CD14-positive monocyte (primary cell): ENCODE measurements around the gene ANKRD66. TPM values are rescaled to one million over a fixed set of nuclear protein-coding genes. Genes with fewer than 3 reads are reported as not detected.

Experiments used
- DNase-seq, 3 donors: peaks; one replicate each; pipeline ENCODE4 v3.0.0-alpha.2; 2011 to 2022
- H2AFZ ChIP-seq: 2 replicates; pipeline ENCODE4 v1.6.0; 2012; ENCODE audit warnings: mild to moderate bottlenecking, low read depth, low read length, inconsistent platforms; ENCODE audit not compliant: insufficient read depth, poor library complexity, severe bottlenecking
- H3K27ac ChIP-seq, 2 donors: 1 replicate in 1 of 2; 2 replicates in 1 of 2; pipeline ENCODE4 v1.5.1; 2012 to 2013; ENCODE audit warnings: low read length in 2 of 2, control low read depth in 1 of 2, inconsistent platforms in 1 of 2, low read depth in 1 of 2, mild to moderate bottlenecking in 1 of 2
- H3K27me3 ChIP-seq, 2 donors: one replicate each; pipeline versions ENCODE4 v1.6.0 to v1.6.1; 2011 to 2013; ENCODE audit warnings: low read length in 2 of 2; ENCODE audit not compliant: control insufficient read depth in 2 of 2, insufficient read depth in 2 of 2
- H3K36me3 ChIP-seq, 2 donors: replicated peaks in 1 of 2; 1 replicate in 1 of 2; 2 replicates in 1 of 2; pipeline versions ENCODE4 v1.5.1 to v1.6.1; 2012 to 2013; ENCODE audit warnings: low read length in 2 of 2, control low read depth in 1 of 2, inconsistent platforms in 1 of 2, mild to moderate bottlenecking in 1 of 2; ENCODE audit not compliant: insufficient read depth in 2 of 2, control insufficient read depth in 1 of 2
- H3K4me1 ChIP-seq, 2 donors: 1 replicate in 1 of 2; 2 replicates in 1 of 2; pipeline versions ENCODE4 v1.5.1 to v1.6.1; 2012 to 2013; ENCODE audit warnings: low read length in 2 of 2, control low read depth in 1 of 2, inconsistent platforms in 1 of 2, mild to moderate bottlenecking in 1 of 2, moderate library complexity in 1 of 2; ENCODE audit not compliant: insufficient read depth in 2 of 2, control insufficient read depth in 1 of 2
- H3K4me2 ChIP-seq: replicated peaks from 2 replicates; pipeline ENCODE3; 2012; ENCODE audit warnings: low read length, moderate library complexity, mild to moderate bottlenecking; ENCODE audit not compliant: poor library complexity, severe bottlenecking; ENCODE audit errors: extremely low read depth
- H3K4me3 ChIP-seq, 3 experiments: fragments of 200-600 bp in 1 of 3; sonication (generic) in 1 of 3; replicated peaks in 1 of 3; 1 replicate in 2 of 3; 2 replicates in 1 of 3; pipeline ENCODE4 v1.5.1; 2011 to 2013; ENCODE audit warnings: low read length in 3 of 3, mild to moderate bottlenecking in 3 of 3, control low read depth in 2 of 3, low read depth in 2 of 3, inconsistent platforms in 1 of 3, moderate library complexity in 1 of 3
- H3K79me2 ChIP-seq: 2 replicates; pipeline ENCODE4 v1.6.0; 2012; ENCODE audit warnings: mild to moderate bottlenecking, control low read depth, inconsistent platforms, low read length, moderate library complexity; ENCODE audit not compliant: insufficient read depth
- H3K9ac ChIP-seq: 2 replicates; pipeline ENCODE4 v1.6.0; 2017; ENCODE audit warnings: low read length, mild to moderate bottlenecking; ENCODE audit not compliant: insufficient read depth, poor library complexity, severe bottlenecking
- H3K9me3 ChIP-seq, 2 donors: replicated peaks in 1 of 2; 1 replicate in 1 of 2; 2 replicates in 1 of 2; pipeline versions ENCODE4 v1.5.1 to v1.6.1; 2012 to 2013; ENCODE audit warnings: low read length in 2 of 2, control low read depth in 1 of 2; ENCODE audit not compliant: control insufficient read depth in 1 of 2, insufficient read depth in 1 of 2
- H4K20me1 ChIP-seq: 2 replicates; pipeline ENCODE4 v1.6.0; 2012; ENCODE audit warnings: mild to moderate bottlenecking, low read length, control low read depth, moderate library complexity; ENCODE audit not compliant: insufficient read depth
- H3K27ac Mint-ChIP-seq, 7 donors: one replicate each; pipeline ENCODE4 v1.8.0; 2020; ENCODE audit warnings: mild to moderate bottlenecking in 7 of 7, mixed read lengths in 7 of 7, moderate library complexity in 6 of 7, inconsistent platforms in 2 of 7
- H3K27me3 Mint-ChIP-seq, 3 donors: one replicate each; pipeline ENCODE4 v1.8.0; 2021 to 2022; ENCODE audit warnings: low read depth in 3 of 3, mild to moderate bottlenecking in 3 of 3, mixed read lengths in 3 of 3, moderate library complexity in 3 of 3, inconsistent platforms in 1 of 3
- H3K36me3 Mint-ChIP-seq, 2 donors: one replicate each; pipeline ENCODE4 v1.8.0; 2020; ENCODE audit warnings: mixed read lengths in 2 of 2, inconsistent platforms in 1 of 2, mild to moderate bottlenecking in 1 of 2
- H3K4me1 Mint-ChIP-seq: one replicate; pipeline ENCODE4 v1.8.0; 2020; ENCODE audit warnings: mild to moderate bottlenecking, mixed read lengths
- H3K4me3 Mint-ChIP-seq, 2 donors: one replicate each; pipeline ENCODE4 v1.8.0; 2020; ENCODE audit warnings: mild to moderate bottlenecking in 2 of 2, mixed read lengths in 2 of 2, moderate library complexity in 1 of 2
- H3K9me3 Mint-ChIP-seq, 7 donors: one replicate each; pipeline ENCODE4 v1.8.0; 2020 to 2022; ENCODE audit warnings: mixed read lengths in 7 of 7, mild to moderate bottlenecking in 6 of 7, moderate library complexity in 6 of 7, inconsistent platforms in 2 of 7
- CTCF ChIP-seq: fragments of 200-600 bp; IDR thresholded peaks from one replicate; pipeline ENCODE4 v1.8.0; 2022; ENCODE audit warnings: antibody characterized with exemption, mild to moderate bottlenecking
- WGBS: methylation state at CpG from one replicate; pipeline ENCODE4 v1.1.5; 2013; ENCODE audit warnings: missing lambda C conversion rate; ENCODE audit not compliant: insufficient coverage; 5-methylcytosine and 5-hydroxymethylcytosine counted together
- intact Hi-C, 2 donors: fragments of 100-400 bp; cut with micrococcal nuclease; formaldehyde crosslinking; loops; one replicate each; pipeline versions ENCODE4 v1.15.0 to v1.15.1; 2023
- polyA plus RNA-seq, 3 donors: library from polyadenylated mRNA; depleted of rRNA in 1 of 3; unstranded in 2 of 3; stranded (reverse) in 1 of 3; fragments of 300-500 nt in 2 of 3; fragments of >200 nt in 1 of 3; fragmentation: Illumina TruSeq in 2 of 3; gene quantifications; 1 replicate in 2 of 3; 2 replicates in 1 of 3; pipeline ENCODE4 v1.2.3, GENCODE V29; 2012 to 2021

The ANKRD66 gene
- polyA plus RNA-seq, 3 donors: not detected

GRCh38 chr6:46796848-46797580, 50.3 kb downstream of the ANKRD66 start:
- H3K79me2 ChIP-seq: no peaks in the 10 kb centered on the region
- peaks cover 0 to 3% (median 2%) of the 10 kb centered on the region in 7 donors for H3K9me3 Mint-ChIP-seq
- H3K4me1 Mint-ChIP-seq: peaks cover 6% of the 10 kb centered on the region
- H3K36me3 ChIP-seq: no peaks in the 10 kb centered on the region
- no peaks in the 10 kb centered on the region for H4K20me1 ChIP-seq
- H3K4me3 ChIP-seq: no peak overlapping the region
- no peaks in the 10 kb centered on the region for H3K9me3 ChIP-seq
- no peaks in the 10 kb centered on the region for H3K36me3 Mint-ChIP-seq
- WGBS: 40% methylated on average over 3 of the region's 5 CpGs
- H2AFZ ChIP-seq: no peak overlapping the region
- no peak overlapping the region for H3K4me3 Mint-ChIP-seq
- H3K27ac Mint-ChIP-seq: no peak overlapping the region
- peak in 1 of 3 donors; percentile 64 for DNase-seq
- H3K4me2 ChIP-seq: no peak overlapping the region
- H3K27ac ChIP-seq: no peak overlapping the region
- intact Hi-C loops: no loop called here
- no peaks in the 10 kb centered on the region for H3K4me1 ChIP-seq
- no peak for TF ChIP-seq CTCF
- no peak overlapping the region for H3K9ac ChIP-seq
- no peaks in the 10 kb centered on the region for H3K27me3 ChIP-seq
- H3K27me3 Mint-ChIP-seq: peaks cover 0 to 1% (median 1%) of the 10 kb centered on the region in 3 donors

- WGBS: no CpG with 5 or more reads among the region's 1 CpG
- no peak overlapping the region for H3K27ac ChIP-seq
These were observed 52.9 kb downstream of the ANKRD66 start for GRCh38 chr6:46799657-46800056.

More at GRCh38 chr6:46799657-46800056, 52.9 kb downstream of the ANKRD66 start:
- Mint-ChIP-seq H3K9me3 (peaks cover 0 to 3% (median 2%) of the 10 kb centered on the region in 7 donors), H3K4me1 (peaks cover 6% of the 10 kb centered on the region), H3K27ac (no peak overlapping the region), H3K36me3 (no peaks in the 10 kb centered on the region), H3K27me3 (peaks cover 0 to 1% (median 0%) of the 10 kb centered on the region in 3 donors), H3K4me3 (no peak overlapping the region)
- DNase-seq: no peak
- Histone ChIP-seq H3K4me2 (no peak overlapping the region), H3K36me3 (no peaks in the 10 kb centered on the region), H3K4me1 (no peaks in the 10 kb centered on the region), H2AFZ (no peak overlapping the region), H3K9me3 (no peaks in the 10 kb centered on the region), H4K20me1 (no peaks in the 10 kb centered on the region), H3K79me2 (no peaks in the 10 kb centered on the region), H3K9ac (no peak overlapping the region), H3K27me3 (no peaks in the 10 kb centered on the region), H3K4me3 (no peak overlapping the region)
- no peak for TF ChIP-seq CTCF
- intact Hi-C loops: no loop called here
